HG03097 (cell line): ENCODE data around the gene LCN2.
"Not testable (repeated sequence)": the region's sequence is repeated elsewhere in the genome, so short reads cannot be mapped to it uniquely, and the experiment has no call there.

Experiments
- ATAC-seq: cut with Tn5 transposase; IDR thresholded peaks from one replicate; pipeline ENCODE4 v1.9.1; 2021; ENCODE audit not compliant: unreplicated experiment, low FRiP score

Gene LCN2

GRCh38 chr9:128163523-128164306 is 14.5 kb downstream of the LCN2 start:
- ATAC-seq = no peak

DNA sequence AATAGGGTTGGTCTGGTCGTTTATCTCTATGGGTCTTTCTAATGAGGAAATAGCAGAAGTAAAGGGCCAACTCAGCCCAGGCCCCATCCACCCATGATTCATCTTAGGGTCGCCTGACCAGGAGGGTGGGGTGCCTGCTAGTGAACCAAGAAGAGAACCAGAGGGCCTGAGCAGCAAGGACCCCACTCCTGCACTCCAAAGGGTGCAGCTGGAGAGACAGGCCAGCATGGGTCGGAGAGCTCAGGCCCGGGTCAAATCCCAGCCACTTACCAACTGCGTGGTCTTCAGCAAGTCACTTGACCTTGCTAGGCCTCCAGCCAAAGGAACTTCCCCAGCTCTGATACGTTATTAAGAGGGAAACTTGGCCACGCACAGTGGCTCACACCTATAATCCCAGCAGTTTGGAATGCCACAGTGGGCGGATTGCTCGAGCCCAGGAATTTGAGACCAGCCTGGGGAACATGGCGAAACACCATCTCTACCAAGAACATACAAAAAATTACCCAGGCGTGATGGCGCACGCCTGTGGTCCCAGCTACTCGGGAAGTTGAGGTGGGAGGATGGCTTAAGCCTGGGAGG is 15.1 kb downstream of the LCN2 start:
- no peak for ATAC-seq

- ATAC-seq = no peak
Measured at GRCh38 chr9:128166169-128166568, 16.9 kb downstream of the LCN2 start.

- no peak for ATAC-seq
Measured at GRCh38 chr9:128167209-128167608, 18.0 kb downstream of the LCN2 start.

GRCh38 chr9:128168731-128169308 is 19.6 kb downstream of the LCN2 start:
- ATAC-seq = no peak

- no peak for ATAC-seq
Measured at GRCh38 chr9:128169492-128169891, 20.2 kb downstream of the LCN2 start.

GRCh38 chr9:128169925-128170324 is 20.7 kb downstream of the LCN2 start:
- ATAC-seq = no peak

GRCh38 chr9:128174062-128174461 is 24.8 kb downstream of the LCN2 start:
- ATAC-seq = no peak

- no peak for ATAC-seq
Measured at GRCh38 chr9:128175102-128175563, 25.9 kb downstream of the LCN2 start.

DNA sequence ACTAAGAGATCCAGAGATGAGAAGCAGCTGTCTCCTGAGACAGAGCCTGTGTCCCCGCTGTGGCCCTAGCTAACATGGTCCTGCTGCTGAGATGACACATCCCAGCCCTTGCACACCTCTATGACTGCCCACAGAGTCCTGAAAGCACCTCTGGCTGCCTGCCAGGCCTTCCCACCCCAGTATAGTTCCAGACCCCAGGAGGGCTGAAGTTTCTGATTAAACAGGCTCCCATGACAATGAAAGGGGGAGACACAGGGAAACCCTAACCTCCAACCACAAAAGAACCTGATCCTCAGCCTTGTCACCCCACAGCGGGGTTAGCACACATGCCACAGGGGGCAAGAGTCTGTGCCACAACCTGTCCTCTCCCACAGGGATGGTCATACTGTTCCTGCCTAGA is 26.5 kb downstream of the LCN2 start:
- ATAC-seq = no peak

GRCh38 chr9:128178806-128179431 is 29.7 kb downstream of the LCN2 start:
- ATAC-seq = no peak

GRCh38 chr9:128180001-128180400 is 30.7 kb downstream of the LCN2 start:
- no peak for ATAC-seq

DNA sequence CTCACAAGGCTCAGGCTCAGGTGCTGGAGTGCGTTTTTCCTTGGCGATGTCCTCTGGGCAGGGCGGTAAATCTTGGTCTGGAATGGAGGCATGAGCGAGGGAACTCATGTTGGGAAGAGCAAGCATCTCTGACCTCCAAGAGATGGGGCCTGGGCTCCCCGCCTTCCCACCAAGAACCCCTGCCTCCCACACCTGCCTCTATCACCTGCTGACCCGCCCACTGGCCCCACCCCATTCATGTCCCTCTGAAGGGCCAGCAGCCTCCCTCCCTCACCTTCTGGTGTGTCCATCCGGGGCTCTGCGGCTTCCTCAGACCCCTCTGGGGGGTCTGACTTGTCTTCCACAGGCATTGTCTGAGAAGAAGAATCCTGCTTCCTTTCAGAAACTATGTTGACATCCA is 31.2 kb downstream of the LCN2 start:
- ATAC-seq = no peak

DNA sequence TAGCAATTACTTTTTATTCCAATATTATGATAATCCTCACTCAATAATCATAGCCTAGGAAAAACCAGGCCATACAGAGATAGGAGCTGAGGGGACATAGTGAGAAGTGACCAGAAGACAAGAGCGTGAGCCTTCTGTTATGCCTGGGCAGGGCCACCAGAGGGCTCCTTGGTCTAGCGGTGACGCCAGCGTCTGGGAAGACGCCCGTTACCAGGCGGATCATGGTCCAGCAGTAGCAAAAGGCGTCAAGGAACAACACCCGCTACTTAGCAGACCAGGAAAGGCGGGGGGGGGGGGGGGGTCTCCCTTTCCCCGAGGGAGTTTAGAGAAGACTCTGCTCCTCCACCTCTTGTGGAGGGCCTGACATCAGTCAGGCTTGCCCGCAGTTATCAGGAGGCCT is 32.2 kb downstream of the LCN2 start:
- not testable (repeated sequence) for ATAC-seq

- no peak for ATAC-seq
Measured at GRCh38 chr9:128182893-128183588, 33.8 kb downstream of the LCN2 start.

- ATAC-seq = no peak
Measured at GRCh38 chr9:128185979-128186965, 37.0 kb downstream of the LCN2 start.

DNA sequence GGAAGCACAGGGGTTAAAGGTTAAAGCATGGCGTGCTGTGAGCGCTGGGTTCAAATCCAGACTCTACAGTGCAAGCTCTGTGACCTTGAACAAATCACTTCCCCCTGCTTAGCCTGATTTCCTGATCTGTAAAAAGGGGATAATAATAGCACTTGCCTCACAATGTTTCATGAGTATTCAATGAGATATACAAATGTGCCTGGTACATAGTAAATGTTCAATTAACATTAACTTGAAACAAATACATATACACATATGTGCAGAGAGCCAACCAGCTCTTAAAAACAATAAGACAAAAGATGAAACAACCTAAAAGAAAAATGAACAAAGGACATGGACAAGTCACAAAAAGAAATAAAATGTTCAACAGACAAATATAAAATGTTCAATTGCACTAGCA is 38.1 kb downstream of the LCN2 start:
- no peak for ATAC-seq

- no peak for ATAC-seq
Measured at GRCh38 chr9:128188209-128188608, 39.0 kb downstream of the LCN2 start.

DNA sequence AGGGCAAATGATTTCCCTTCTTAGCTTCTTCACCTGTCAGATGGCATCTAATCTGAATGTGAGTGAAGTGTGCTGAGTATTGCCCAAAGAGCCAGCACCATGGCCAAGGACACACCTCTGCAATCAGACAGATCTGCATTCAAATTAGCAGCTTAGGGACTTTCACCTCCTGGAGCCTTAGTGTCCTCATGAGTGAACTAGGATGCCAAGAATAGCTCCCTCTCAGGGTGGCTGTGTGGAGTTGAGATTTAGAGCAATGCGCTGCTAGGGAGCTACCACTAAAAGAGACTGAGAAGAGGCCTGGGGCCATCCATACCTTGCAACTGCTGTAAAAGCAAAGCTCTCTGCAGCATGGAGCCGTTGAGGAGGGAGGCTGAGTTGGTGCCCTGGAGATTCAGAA is 40.8 kb downstream of the LCN2 start:
- no peak for ATAC-seq
